GM23338 (cell line): ENCODE data around the gene PERM1. TPM values are rescaled to one million over a fixed set of nuclear protein-coding genes. Genes with fewer than 3 reads are reported as not detected.

Experiments
- ATAC-seq: fragments of 200-7000 bp; cut with Tn5 transposase; 3 replicates; pipeline ENCODE4 v1.9.1; 2020
- DNase-seq: peaks from one replicate; pipeline ENCODE4 v3.0.0-alpha.2; 2015; ENCODE audit warnings: low spot score
- H2AFZ ChIP-seq: fragments of 200-600 bp; sonication (generic); 2 replicates; pipeline ENCODE4 v1.8.0; 2016; ENCODE audit warnings: antibody characterized with exemption, mild to moderate bottlenecking, moderate library complexity
- H3F3A ChIP-seq: fragments of 200-600 bp; sonication (generic); replicated peaks from 2 replicates; pipeline ENCODE4 v1.8.0; 2017; ENCODE audit warnings: antibody characterized with exemption, mixed run types, low read depth
- H3K27ac ChIP-seq: fragments of 200-600 bp; sonication (generic); 2 replicates; pipeline ENCODE4 v1.6.1; 2016; ENCODE audit warnings: low read depth
- H3K27me3 ChIP-seq: fragments of 200-600 bp; sonication (generic); 2 replicates; pipeline ENCODE4 v1.8.0; 2016; ENCODE audit warnings: mild to moderate bottlenecking, mixed run types, moderate library complexity; ENCODE audit not compliant: insufficient read depth
- H3K36me3 ChIP-seq: fragments of 200-600 bp; sonication (generic); 2 replicates; pipeline ENCODE4 v1.8.0; 2016; ENCODE audit warnings: mild to moderate bottlenecking; ENCODE audit not compliant: insufficient read depth
- H3K4me1 ChIP-seq: fragments of 200-600 bp; sonication (generic); 2 replicates; pipeline ENCODE4 v1.8.0; 2016; ENCODE audit warnings: mild to moderate bottlenecking, moderate library complexity; ENCODE audit not compliant: insufficient read depth
- H3K4me2 ChIP-seq: fragments of 200-600 bp; sonication (generic); 2 replicates; pipeline ENCODE4 v1.7.1; 2017; ENCODE audit warnings: mixed run types
- H3K4me3 ChIP-seq: fragments of 200-600 bp; sonication (generic); 2 replicates; pipeline ENCODE4 v1.6.1; 2016; ENCODE audit warnings: mixed run types
- H3K79me2 ChIP-seq: fragments of 200-600 bp; sonication (generic); replicated peaks from 2 replicates; pipeline ENCODE4 v1.8.0; 2017; ENCODE audit warnings: mild to moderate bottlenecking; ENCODE audit not compliant: insufficient read depth
- H3K9me2 ChIP-seq: fragments of 200-600 bp; sonication (generic); 2 replicates; pipeline ENCODE4 v1.8.0; 2017; ENCODE audit not compliant: insufficient read depth
- H4K20me1 ChIP-seq: fragments of 200-600 bp; sonication (generic); replicated peaks from 2 replicates; pipeline ENCODE4 v1.8.0; 2017; ENCODE audit warnings: mild to moderate bottlenecking; ENCODE audit not compliant: insufficient read depth
- H3K27ac Mint-ChIP-seq: 2 replicates; pipeline ENCODE4 v1.8.0; 2020; ENCODE audit warnings: inconsistent platforms, mild to moderate bottlenecking, moderate library complexity, mixed read lengths
- H3K27me3 Mint-ChIP-seq: 3 replicates; pipeline ENCODE4 v1.8.0; 2022; ENCODE audit warnings: low read depth, mild to moderate bottlenecking, moderate library complexity, mixed read lengths, inconsistent platforms; ENCODE audit not compliant: insufficient read depth, poor library complexity
- H3K36me3 Mint-ChIP-seq: 3 replicates; pipeline ENCODE4 v1.8.0; 2021; ENCODE audit warnings: low read depth, mild to moderate bottlenecking, inconsistent platforms, moderate library complexity, mixed read lengths
- H3K4me1 Mint-ChIP-seq: 3 replicates; pipeline ENCODE4 v1.8.0; 2020; ENCODE audit warnings: mild to moderate bottlenecking, inconsistent platforms, mixed read lengths
- H3K4me3 Mint-ChIP-seq: 3 replicates; pipeline ENCODE4 v1.8.0; 2021; ENCODE audit warnings: moderate library complexity, mild to moderate bottlenecking, inconsistent platforms, mixed read lengths
- H3K9me3 Mint-ChIP-seq: 3 replicates; pipeline ENCODE4 v1.8.0; 2020; ENCODE audit warnings: moderate library complexity, mild to moderate bottlenecking, inconsistent platforms, mixed read lengths
- CREB1 ChIP-seq: fragments of 250-450 bp; sonication (Bioruptor Pico); IDR thresholded peaks from 2 replicates; pipeline ENCODE4 v1.5.0; 2020; ENCODE audit warnings: low read depth, mild to moderate bottlenecking, moderate library complexity
- EZH2 ChIP-seq: fragments of 200-600 bp; sonication (generic); IDR thresholded peaks from one replicate; pipeline ENCODE4 v1.8.0; 2017; ENCODE audit warnings: antibody characterized with exemption, mild to moderate bottlenecking, low read depth; ENCODE audit not compliant: unreplicated experiment
- EZH2phosphoT487 ChIP-seq: fragments of 200-600 bp; sonication (generic); IDR thresholded peaks from one replicate; pipeline ENCODE4 v1.8.1; 2018; ENCODE audit warnings: antibody characterized with exemption; ENCODE audit not compliant: unreplicated experiment
- JUNB ChIP-seq: IDR thresholded peaks from one replicate; pipeline ENCODE4 v1.6.1; 2016; ENCODE audit warnings: antibody characterized with exemption; ENCODE audit not compliant: unreplicated experiment
- NANOG ChIP-seq: IDR thresholded peaks from 2 replicates; pipeline ENCODE4 v1.6.1; 2016; ENCODE audit warnings: antibody characterized with exemption, borderline replicate concordance
- POLR2AphosphoS5 ChIP-seq: IDR thresholded peaks from 2 replicates; pipeline ENCODE4 v1.6.1; 2016; ENCODE audit warnings: antibody characterized with exemption, low read depth
- STAT1 ChIP-seq: IDR thresholded peaks from one replicate; pipeline ENCODE4 v1.6.1; 2016; ENCODE audit warnings: antibody characterized with exemption; ENCODE audit not compliant: unreplicated experiment
- ZNF114 ChIP-seq: fragments of 250-450 bp; sonication (Bioruptor Pico); IDR thresholded peaks from 2 replicates; pipeline ENCODE4 v1.5.0; 2020; ENCODE audit warnings: mild to moderate bottlenecking, moderate library complexity
- ZNF331 ChIP-seq: fragments of 250-450 bp; sonication (Bioruptor Pico); IDR thresholded peaks from 2 replicates; pipeline ENCODE4 v1.5.0; 2020; ENCODE audit warnings: low read depth, mild to moderate bottlenecking, moderate library complexity
- polyA plus RNA-seq: library from polyadenylated mRNA; unstranded; fragments of >200 nt; fragmentation: Nextera tagmentation; extraction: Ambion mirVana; gene quantifications from 2 replicates; pipeline ENCODE4 v1.2.1, GENCODE V29; 2016
- total RNA-seq: library from RNA; depleted of rRNA; stranded (reverse); fragments of >200 nt; shearing (Covaris generic); gene quantifications from 2 replicates; pipeline ENCODE4 v1.2.3, GENCODE V29; 2014
- TF ChIP-seq, protein P1 (sequence below), 2 experiments: fragments of 200-600 bp in 1 of 2; sonication (generic) in 1 of 2; conservative IDR thresholded peaks; 2 replicates each; pipeline versions ENCODE4 v1.5.1 to v1.6.1; 2016 to 2017; ENCODE audit warnings: antibody characterized with exemption in 2 of 2, low read depth in 2 of 2, mild to moderate bottlenecking in 2 of 2, moderate library complexity in 1 of 2
- TF ChIP-seq, protein P2 (sequence below): fragments of 250-450 bp; sonication (Bioruptor Pico); IDR thresholded peaks from 2 replicates; pipeline ENCODE4 v1.5.0; 2020; ENCODE audit warnings: mild to moderate bottlenecking, moderate library complexity
- TF ChIP-seq, protein P3 (sequence below): IDR thresholded peaks from 2 replicates; pipeline ENCODE4 v1.6.1; 2016; ENCODE audit warnings: antibody characterized with exemption
- TF ChIP-seq, protein P4 (sequence below): IDR thresholded peaks from one replicate; pipeline ENCODE4 v1.6.1; 2018; ENCODE audit warnings: antibody characterized with exemption; ENCODE audit not compliant: unreplicated experiment

PERM1 gene
- total and polyA plus RNA-seq, 2 experiments from 2014 or later = 1.1 TPM; not detected in 1

DNA sequence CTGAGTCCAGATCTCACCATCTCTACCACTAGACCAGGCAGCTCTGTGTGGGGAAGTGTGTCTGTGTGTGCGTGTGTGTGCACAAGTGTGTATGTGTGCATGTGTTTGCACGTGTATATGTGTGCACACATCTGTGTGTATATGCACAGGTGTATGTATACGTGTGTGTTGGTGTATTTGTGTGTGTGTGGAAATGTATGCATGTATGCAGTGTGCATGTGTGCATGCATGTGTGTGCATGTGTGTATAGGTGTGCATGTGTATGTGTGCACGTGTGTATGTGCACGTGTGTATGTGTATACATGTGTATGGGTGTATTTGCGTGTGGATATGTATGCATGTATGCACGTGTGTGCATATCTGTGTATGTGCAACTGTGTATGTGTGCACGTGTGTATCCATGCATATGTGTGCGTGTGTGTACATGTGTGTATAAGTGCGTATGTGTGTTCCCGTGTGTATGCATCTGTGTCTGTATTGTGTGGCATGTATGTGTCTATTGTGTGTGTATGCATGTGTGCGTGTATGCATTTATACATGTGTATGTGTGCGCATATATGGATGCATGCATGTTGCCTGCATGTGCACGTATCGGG, 12.5 kb downstream of the PERM1 start:
- Histone ChIP-seq H2AFZ (no peak overlapping the region), H3K4me2 (no peak overlapping the region), H4K20me1 (0 out of 2 replicates have a peak, but pooled peaks cover 2% of the 10 kb centered on the region), H3K4me3 (no peak overlapping the region), H3K27ac (no peak overlapping the region), H3K79me2 (no peaks in the 10 kb centered on the region), H3K36me3 (no peaks in the 10 kb centered on the region), H3F3A (peaks cover 7% of the 10 kb centered on the region), H3K9me2 (no peaks in the 10 kb centered on the region), H3K4me1 (no peaks in the 10 kb centered on the region; the same call in 1 of the 2 replicates), H3K27me3 (peaks cover 40% of the 10 kb centered on the region)
- Mint-ChIP-seq H3K27me3 (peaks cover 41% of the 10 kb centered on the region), H3K4me1 (no peaks in the 10 kb centered on the region; the same call in 2 of the 3 replicates), H3K9me3 (no peaks in the 10 kb centered on the region), H3K36me3 (peaks cover 2% of the 10 kb centered on the region; the same call in 1 of the 3 replicates), H3K27ac (no peak overlapping the region), H3K4me3 (no peak overlapping the region; the same call in 2 of the 3 replicates)
- ATAC-seq (no peak), DNase-seq (no peak)
- no peak for TF ChIP-seq JUNB
- TF ChIP-seq, protein P1, sequence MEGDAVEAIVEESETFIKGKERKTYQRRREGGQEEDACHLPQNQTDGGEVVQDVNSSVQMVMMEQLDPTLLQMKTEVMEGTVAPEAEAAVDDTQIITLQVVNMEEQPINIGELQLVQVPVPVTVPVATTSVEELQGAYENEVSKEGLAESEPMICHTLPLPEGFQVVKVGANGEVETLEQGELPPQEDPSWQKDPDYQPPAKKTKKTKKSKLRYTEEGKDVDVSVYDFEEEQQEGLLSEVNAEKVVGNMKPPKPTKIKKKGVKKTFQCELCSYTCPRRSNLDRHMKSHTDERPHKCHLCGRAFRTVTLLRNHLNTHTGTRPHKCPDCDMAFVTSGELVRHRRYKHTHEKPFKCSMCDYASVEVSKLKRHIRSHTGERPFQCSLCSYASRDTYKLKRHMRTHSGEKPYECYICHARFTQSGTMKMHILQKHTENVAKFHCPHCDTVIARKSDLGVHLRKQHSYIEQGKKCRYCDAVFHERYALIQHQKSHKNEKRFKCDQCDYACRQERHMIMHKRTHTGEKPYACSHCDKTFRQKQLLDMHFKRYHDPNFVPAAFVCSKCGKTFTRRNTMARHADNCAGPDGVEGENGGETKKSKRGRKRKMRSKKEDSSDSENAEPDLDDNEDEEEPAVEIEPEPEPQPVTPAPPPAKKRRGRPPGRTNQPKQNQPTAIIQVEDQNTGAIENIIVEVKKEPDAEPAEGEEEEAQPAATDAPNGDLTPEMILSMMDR (conservative IDR thresholded peaks at IDR 0.05; ENCODE audit: low read depth in 2 of 2) = no peak
- no peak for TF ChIP-seq NANOG
- TF ChIP-seq STAT1 = no peak
- no peak for TF ChIP-seq ZNF331 (CRISPR knock-in tag)
- TF ChIP-seq, protein P2, sequence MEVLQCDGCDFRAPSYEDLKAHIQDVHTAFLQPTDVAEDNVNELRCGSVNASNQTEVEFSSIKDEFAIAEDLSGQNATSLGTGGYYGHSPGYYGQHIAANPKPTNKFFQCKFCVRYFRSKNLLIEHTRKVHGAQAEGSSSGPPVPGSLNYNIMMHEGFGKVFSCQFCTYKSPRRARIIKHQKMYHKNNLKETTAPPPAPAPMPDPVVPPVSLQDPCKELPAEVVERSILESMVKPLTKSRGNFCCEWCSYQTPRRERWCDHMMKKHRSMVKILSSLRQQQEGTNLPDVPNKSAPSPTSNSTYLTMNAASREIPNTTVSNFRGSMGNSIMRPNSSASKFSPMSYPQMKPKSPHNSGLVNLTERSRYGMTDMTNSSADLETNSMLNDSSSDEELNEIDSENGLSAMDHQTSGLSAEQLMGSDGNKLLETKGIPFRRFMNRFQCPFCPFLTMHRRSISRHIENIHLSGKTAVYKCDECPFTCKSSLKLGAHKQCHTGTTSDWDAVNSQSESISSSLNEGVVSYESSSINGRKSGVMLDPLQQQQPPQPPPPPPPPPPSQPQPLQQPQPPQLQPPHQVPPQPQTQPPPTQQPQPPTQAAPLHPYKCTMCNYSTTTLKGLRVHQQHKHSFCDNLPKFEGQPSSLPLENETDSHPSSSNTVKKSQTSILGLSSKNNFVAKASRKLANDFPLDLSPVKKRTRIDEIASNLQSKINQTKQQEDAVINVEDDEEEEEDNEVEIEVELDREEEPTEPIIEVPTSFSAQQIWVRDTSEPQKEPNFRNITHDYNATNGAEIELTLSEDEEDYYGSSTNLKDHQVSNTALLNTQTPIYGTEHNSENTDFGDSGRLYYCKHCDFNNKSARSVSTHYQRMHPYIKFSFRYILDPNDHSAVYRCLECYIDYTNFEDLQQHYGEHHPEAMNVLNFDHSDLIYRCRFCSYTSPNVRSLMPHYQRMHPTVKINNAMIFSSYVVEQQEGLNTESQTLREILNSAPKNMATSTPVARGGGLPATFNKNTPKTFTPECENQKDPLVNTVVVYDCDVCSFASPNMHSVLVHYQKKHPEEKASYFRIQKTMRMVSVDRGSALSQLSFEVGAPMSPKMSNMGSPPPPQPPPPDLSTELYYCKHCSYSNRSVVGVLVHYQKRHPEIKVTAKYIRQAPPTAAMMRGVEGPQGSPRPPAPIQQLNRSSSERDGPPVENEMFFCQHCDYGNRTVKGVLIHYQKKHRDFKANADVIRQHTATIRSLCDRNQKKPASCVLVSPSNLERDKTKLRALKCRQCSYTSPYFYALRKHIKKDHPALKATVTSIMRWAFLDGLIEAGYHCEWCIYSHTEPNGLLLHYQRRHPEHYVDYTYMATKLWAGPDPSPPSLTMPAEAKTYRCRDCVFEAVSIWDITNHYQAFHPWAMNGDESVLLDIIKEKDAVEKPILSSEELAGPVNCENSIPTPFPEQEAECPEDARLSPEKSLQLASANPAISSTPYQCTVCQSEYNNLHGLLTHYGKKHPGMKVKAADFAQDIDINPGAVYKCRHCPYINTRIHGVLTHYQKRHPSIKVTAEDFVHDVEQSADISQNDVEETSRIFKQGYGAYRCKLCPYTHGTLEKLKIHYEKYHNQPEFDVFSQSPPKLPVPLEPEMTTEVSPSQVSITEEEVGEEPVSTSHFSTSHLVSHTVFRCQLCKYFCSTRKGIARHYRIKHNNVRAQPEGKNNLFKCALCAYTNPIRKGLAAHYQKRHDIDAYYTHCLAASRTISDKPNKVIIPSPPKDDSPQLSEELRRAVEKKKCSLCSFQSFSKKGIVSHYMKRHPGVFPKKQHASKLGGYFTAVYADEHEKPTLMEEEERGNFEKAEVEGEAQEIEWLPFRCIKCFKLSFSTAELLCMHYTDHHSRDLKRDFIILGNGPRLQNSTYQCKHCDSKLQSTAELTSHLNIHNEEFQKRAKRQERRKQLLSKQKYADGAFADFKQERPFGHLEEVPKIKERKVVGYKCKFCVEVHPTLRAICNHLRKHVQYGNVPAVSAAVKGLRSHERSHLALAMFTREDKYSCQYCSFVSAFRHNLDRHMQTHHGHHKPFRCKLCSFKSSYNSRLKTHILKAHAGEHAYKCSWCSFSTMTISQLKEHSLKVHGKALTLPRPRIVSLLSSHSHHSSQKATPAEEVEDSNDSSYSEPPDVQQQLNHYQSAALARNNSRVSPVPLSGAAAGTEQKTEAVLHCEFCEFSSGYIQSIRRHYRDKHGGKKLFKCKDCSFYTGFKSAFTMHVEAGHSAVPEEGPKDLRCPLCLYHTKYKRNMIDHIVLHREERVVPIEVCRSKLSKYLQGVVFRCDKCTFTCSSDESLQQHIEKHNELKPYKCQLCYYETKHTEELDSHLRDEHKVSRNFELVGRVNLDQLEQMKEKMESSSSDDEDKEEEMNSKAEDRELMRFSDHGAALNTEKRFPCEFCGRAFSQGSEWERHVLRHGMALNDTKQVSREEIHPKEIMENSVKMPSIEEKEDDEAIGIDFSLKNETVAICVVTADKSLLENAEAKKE = no peak
- TF ChIP-seq EZH2phosphoT487 = no peak
- TF ChIP-seq POLR2AphosphoS5 = no peak
- TF ChIP-seq, protein P3, sequence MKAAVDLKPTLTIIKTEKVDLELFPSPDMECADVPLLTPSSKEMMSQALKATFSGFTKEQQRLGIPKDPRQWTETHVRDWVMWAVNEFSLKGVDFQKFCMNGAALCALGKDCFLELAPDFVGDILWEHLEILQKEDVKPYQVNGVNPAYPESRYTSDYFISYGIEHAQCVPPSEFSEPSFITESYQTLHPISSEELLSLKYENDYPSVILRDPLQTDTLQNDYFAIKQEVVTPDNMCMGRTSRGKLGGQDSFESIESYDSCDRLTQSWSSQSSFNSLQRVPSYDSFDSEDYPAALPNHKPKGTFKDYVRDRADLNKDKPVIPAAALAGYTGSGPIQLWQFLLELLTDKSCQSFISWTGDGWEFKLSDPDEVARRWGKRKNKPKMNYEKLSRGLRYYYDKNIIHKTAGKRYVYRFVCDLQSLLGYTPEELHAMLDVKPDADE = no peak
- TF ChIP-seq, protein P4, sequence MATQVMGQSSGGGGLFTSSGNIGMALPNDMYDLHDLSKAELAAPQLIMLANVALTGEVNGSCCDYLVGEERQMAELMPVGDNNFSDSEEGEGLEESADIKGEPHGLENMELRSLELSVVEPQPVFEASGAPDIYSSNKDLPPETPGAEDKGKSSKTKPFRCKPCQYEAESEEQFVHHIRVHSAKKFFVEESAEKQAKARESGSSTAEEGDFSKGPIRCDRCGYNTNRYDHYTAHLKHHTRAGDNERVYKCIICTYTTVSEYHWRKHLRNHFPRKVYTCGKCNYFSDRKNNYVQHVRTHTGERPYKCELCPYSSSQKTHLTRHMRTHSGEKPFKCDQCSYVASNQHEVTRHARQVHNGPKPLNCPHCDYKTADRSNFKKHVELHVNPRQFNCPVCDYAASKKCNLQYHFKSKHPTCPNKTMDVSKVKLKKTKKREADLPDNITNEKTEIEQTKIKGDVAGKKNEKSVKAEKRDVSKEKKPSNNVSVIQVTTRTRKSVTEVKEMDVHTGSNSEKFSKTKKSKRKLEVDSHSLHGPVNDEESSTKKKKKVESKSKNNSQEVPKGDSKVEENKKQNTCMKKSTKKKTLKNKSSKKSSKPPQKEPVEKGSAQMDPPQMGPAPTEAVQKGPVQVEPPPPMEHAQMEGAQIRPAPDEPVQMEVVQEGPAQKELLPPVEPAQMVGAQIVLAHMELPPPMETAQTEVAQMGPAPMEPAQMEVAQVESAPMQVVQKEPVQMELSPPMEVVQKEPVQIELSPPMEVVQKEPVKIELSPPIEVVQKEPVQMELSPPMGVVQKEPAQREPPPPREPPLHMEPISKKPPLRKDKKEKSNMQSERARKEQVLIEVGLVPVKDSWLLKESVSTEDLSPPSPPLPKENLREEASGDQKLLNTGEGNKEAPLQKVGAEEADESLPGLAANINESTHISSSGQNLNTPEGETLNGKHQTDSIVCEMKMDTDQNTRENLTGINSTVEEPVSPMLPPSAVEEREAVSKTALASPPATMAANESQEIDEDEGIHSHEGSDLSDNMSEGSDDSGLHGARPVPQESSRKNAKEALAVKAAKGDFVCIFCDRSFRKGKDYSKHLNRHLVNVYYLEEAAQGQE = no peak
- TF ChIP-seq CREB1 (CRISPR knock-in tag) = no peak
- TF ChIP-seq EZH2 = no peak
- TF ChIP-seq ZNF114 = no peak
